ENCODE data around the gene TMEM150C. TPM values are rescaled to one million over a fixed set of nuclear protein-coding genes. Genes with fewer than 3 reads are reported as not detected.
"Not testable (repeated sequence)": the region's sequence is repeated elsewhere in the genome, so short reads cannot be mapped to it uniquely, and the experiment has no call there.

TMEM150C gene
- total RNA-seq, 4 donors from 2014 or later: 0.88 to 1.3 (median 1.1) TPM; not detected in 1

- DNase-seq: no peak
- Histone ChIP-seq H3K4me3 (no peak overlapping the region), H3K9me3 (no peaks in the 10 kb centered on the region), H3K4me1 (no peaks in the 10 kb centered on the region), H3K27me3 (no peaks in the 10 kb centered on the region), H3K36me3 (no peaks in the 10 kb centered on the region), H3K27ac (no peak overlapping the region)
- TF ChIP-seq POLR2A (IDR thresholded peaks at IDR 0.05) (no peak), CTCF (IDR thresholded peaks at IDR 0.05) (no peak)
Measured at GRCh38 chr4:82480771-82481505, 80.8 kb downstream of the TMEM150C start.

- DNase-seq: no peak
- Histone ChIP-seq H3K36me3 (no peaks in the 10 kb centered on the region), H3K4me3 (no peak overlapping the region), H3K9me3 (no peaks in the 10 kb centered on the region), H3K4me1 (no peaks in the 10 kb centered on the region), H3K27me3 (no peaks in the 10 kb centered on the region), H3K27ac (no peak overlapping the region)
- TF ChIP-seq CTCF (IDR thresholded peaks at IDR 0.05): no peak
- no peak for TF ChIP-seq POLR2A (IDR thresholded peaks at IDR 0.05)
Measured at GRCh38 chr4:82479562-82479961, 82.2 kb downstream of the TMEM150C start.

GRCh38 chr4:82477469-82477868 lies 84.3 kb downstream of the TMEM150C start:
- not testable (repeated sequence) for H3K4me1 ChIP-seq, H3K4me3 ChIP-seq, H3K27ac ChIP-seq, H3K9me3 ChIP-seq, H3K36me3 ChIP-seq, H3K27me3 ChIP-seq
- peak in 1 of 3 donors; percentile 54 for DNase-seq

- not testable (repeated sequence) for H3K9me3 ChIP-seq, H3K27ac ChIP-seq, H3K27me3 ChIP-seq, DNase-seq, H3K4me3 ChIP-seq, H3K36me3 ChIP-seq, H3K4me1 ChIP-seq
Measured at GRCh38 chr4:82475931-82476330, 85.9 kb downstream of the TMEM150C start.

- DNase-seq: no peak
Measured at GRCh38 chr4:82473621-82474164, 88.1 kb downstream of the TMEM150C start.

GRCh38 chr4:82473080-82473479 lies 88.7 kb downstream of the TMEM150C start:
- DNase-seq, H3K36me3 ChIP-seq, H3K27me3 ChIP-seq, H3K4me1 ChIP-seq, H3K4me3 ChIP-seq, H3K9me3 ChIP-seq, H3K27ac ChIP-seq: not testable (repeated sequence)

More at GRCh38 chr4:82473621-82474164, 88.1 kb downstream of the TMEM150C start:
- H3K9me3 ChIP-seq: no peaks in the 10 kb centered on the region
- H3K27me3 ChIP-seq: no peaks in the 10 kb centered on the region
- no peak for TF ChIP-seq POLR2A (IDR thresholded peaks at IDR 0.05)
- no peaks in the 10 kb centered on the region for H3K4me1 ChIP-seq
- H3K36me3 ChIP-seq: no peaks in the 10 kb centered on the region
- H3K4me3 ChIP-seq: no peak overlapping the region
- no peak overlapping the region for H3K27ac ChIP-seq

GRCh38 chr4:82469791-82470345 lies 91.9 kb downstream of the TMEM150C start:
- Histone ChIP-seq H3K4me3 (no peak overlapping the region), H3K36me3 (no peaks in the 10 kb centered on the region), H3K9me3 (no peaks in the 10 kb centered on the region), H3K27me3 (no peaks in the 10 kb centered on the region), H3K4me1 (no peaks in the 10 kb centered on the region), H3K27ac (no peak overlapping the region)
- DNase-seq: no peak
- TF ChIP-seq POLR2A (IDR thresholded peaks at IDR 0.05) (no peak), CTCF (IDR thresholded peaks at IDR 0.05) (no peak)

Data from Peyer's patch (tissue), 4 donors.